Progenitor cell of endocrine pancreas (in vitro differentiated cells): ENCODE data around the gene IDH2. TPM values are rescaled to one million over a fixed set of nuclear protein-coding genes. Genes with fewer than 3 reads are reported as not detected.
A peak's percentile ranks its signal among the peaks of the same experiment; 100 is the strongest.

Experiments
- DNase-seq: peaks from one replicate; pipeline ENCODE4 v3.0.0; 2021; ENCODE audit warnings: low spot score; ENCODE audit not compliant: unreplicated experiment
- H3K27ac Mint-ChIP-seq: 2 replicates; pipeline ENCODE4 v1.8.0; 2021; ENCODE audit warnings: mild to moderate bottlenecking, moderate library complexity, mixed read lengths
- H3K27me3 Mint-ChIP-seq: 2 replicates; pipeline ENCODE4 v1.8.0; 2021; ENCODE audit warnings: mixed read lengths
- H3K36me3 Mint-ChIP-seq: 2 replicates; pipeline ENCODE4 v1.8.0; 2022; ENCODE audit warnings: mixed read lengths; ENCODE audit not compliant: insufficient read depth
- H3K4me1 Mint-ChIP-seq: 2 replicates; pipeline ENCODE4 v1.8.0; 2021; ENCODE audit warnings: low read depth, mixed read lengths
- H3K4me3 Mint-ChIP-seq: 2 replicates; pipeline ENCODE4 v1.8.0; 2021; ENCODE audit warnings: low read depth, mild to moderate bottlenecking, moderate library complexity, mixed read lengths
- H3K9me3 Mint-ChIP-seq: 2 replicates; pipeline ENCODE4 v1.8.0; 2021; ENCODE audit warnings: low read depth, mixed read lengths
- CTCF ChIP-seq: fragments of 200-600 bp; sonication (generic); IDR thresholded peaks from one replicate; pipeline ENCODE4 v1.5.0; 2021; ENCODE audit warnings: antibody characterized with exemption, mild to moderate bottlenecking; ENCODE audit not compliant: unreplicated experiment
- total RNA-seq: library from RNA; stranded (reverse); gene quantifications from 2 replicates; pipeline ENCODE4 v1.2.1, GENCODE V29; 2021

Gene IDH2
- total RNA-seq, 1 donor from 2014 or later = 164 TPM

GRCh38 chr15:90064911-90065681 lies 37.2 kb downstream of the IDH2 start:
- no peaks in the 10 kb centered on the region for H3K27me3 Mint-ChIP-seq
- no peak overlapping the region for H3K27ac Mint-ChIP-seq
- TF ChIP-seq CTCF = no peak
- peaks cover 14% of the 10 kb centered on the region for H3K4me1 Mint-ChIP-seq
- no peaks in the 10 kb centered on the region for H3K9me3 Mint-ChIP-seq
- no peak for DNase-seq
- H3K4me3 Mint-ChIP-seq = no peak overlapping the region
- H3K36me3 Mint-ChIP-seq = peaks cover 3% of the 10 kb centered on the region

GRCh38 chr15:90063770-90064247 lies 38.5 kb downstream of the IDH2 start:
- Mint-ChIP-seq H3K27ac (no peak overlapping the region), H3K4me3 (no peak overlapping the region), H3K27me3 (no peaks in the 10 kb centered on the region), H3K4me1 (peaks cover 16% of the 10 kb centered on the region), H3K9me3 (no peaks in the 10 kb centered on the region), H3K36me3 (no peaks in the 10 kb centered on the region)
- no peak for TF ChIP-seq CTCF
- DNase-seq = no peak

DNA sequence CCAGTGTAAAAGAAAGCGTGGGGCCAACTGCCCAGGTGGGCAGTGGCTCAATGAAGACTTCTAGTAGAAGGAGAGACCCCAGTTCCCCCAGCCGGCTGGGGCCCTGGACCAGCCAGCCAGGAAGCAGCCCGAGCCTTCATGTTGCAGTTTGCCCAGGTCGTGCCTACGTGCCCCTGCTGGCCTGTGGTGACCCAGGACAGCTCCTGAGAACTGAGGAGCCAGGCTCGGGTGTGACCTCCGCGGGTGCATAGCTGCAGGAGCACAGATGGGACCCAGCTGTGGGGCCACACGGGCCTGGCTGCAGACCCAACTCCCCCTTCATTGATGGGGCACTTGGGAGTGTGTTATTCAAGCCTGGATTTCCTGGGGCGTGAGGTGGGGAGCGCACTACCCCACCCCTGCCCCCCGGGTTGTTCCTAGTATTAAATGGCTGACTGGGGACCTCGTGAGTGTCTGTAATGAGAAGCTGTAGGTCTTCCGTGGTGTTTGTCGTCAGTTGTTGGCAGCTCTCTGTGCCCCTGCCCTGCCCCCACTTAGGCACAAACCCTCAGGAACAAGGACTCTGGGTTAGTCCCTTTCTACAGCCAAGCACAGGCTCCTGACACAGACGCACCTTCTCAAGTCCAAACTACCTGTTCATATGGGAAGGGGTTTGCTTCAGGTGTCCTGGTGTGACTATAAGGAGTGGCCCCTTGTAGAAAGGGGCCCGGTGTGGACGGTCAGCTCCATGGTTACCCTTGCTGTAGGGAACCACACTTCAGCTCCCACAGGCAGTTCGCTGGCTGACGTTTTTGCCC lies 39.1 kb downstream of the IDH2 start:
- peak overlapping the region; percentile 87 for H3K27ac Mint-ChIP-seq

GRCh38 chr15:90062462-90062932 lies 39.8 kb downstream of the IDH2 start:
- H3K4me3 Mint-ChIP-seq = no peak overlapping the region
- H3K9me3 Mint-ChIP-seq = no peaks in the 10 kb centered on the region
- no peak for DNase-seq
- H3K27me3 Mint-ChIP-seq = no peaks in the 10 kb centered on the region
- H3K36me3 Mint-ChIP-seq = no peaks in the 10 kb centered on the region
- peaks cover 16% of the 10 kb centered on the region for H3K4me1 Mint-ChIP-seq
- no peak for TF ChIP-seq CTCF
- H3K27ac Mint-ChIP-seq = peak overlapping the region; percentile 87

More for the DNA sequence above, 39.1 kb downstream of the IDH2 start:
- Mint-ChIP-seq H3K27me3 (no peaks in the 10 kb centered on the region), H3K4me1 (peaks cover 16% of the 10 kb centered on the region), H3K36me3 (no peaks in the 10 kb centered on the region), H3K4me3 (no peak overlapping the region), H3K9me3 (no peaks in the 10 kb centered on the region)
- TF ChIP-seq CTCF = no peak
- no peak for DNase-seq

DNA sequence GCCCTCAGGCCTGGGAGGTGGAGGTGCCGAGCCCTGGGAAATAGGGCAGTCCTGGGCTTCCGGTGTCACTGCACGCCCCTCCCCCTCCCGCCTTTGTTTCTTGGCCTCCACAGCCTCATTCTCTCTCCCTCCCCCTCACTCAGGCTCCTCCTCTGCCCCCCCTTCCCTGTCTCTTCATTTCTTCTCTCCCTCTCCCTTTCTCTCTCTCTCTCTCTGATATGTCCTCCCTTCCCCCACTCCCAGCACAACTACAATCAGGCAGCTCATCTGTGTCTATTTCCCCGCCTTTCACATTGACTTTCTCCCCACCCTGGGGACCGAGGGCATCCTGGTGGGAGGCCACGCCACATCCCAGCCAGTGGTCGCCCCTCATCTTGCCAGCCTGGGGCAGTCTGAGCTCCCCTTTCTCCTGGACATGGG lies 40.2 kb downstream of the IDH2 start:
- Mint-ChIP-seq H3K27ac (peak overlapping the region; percentile 79), H3K9me3 (no peaks in the 10 kb centered on the region), H3K27me3 (no peaks in the 10 kb centered on the region), H3K4me1 (peaks cover 17% of the 10 kb centered on the region), H3K36me3 (no peaks in the 10 kb centered on the region), H3K4me3 (no peak overlapping the region)
- DNase-seq = no peak
- no peak for TF ChIP-seq CTCF
